ENCODE results near the gene ACTRT2. TPM values are rescaled to one million over a fixed set of nuclear protein-coding genes. Genes with fewer than 3 reads are reported as not detected.

Gene ACTRT2
- total RNA-seq, 1 experiment from 2014 or later: not detected

DNA sequence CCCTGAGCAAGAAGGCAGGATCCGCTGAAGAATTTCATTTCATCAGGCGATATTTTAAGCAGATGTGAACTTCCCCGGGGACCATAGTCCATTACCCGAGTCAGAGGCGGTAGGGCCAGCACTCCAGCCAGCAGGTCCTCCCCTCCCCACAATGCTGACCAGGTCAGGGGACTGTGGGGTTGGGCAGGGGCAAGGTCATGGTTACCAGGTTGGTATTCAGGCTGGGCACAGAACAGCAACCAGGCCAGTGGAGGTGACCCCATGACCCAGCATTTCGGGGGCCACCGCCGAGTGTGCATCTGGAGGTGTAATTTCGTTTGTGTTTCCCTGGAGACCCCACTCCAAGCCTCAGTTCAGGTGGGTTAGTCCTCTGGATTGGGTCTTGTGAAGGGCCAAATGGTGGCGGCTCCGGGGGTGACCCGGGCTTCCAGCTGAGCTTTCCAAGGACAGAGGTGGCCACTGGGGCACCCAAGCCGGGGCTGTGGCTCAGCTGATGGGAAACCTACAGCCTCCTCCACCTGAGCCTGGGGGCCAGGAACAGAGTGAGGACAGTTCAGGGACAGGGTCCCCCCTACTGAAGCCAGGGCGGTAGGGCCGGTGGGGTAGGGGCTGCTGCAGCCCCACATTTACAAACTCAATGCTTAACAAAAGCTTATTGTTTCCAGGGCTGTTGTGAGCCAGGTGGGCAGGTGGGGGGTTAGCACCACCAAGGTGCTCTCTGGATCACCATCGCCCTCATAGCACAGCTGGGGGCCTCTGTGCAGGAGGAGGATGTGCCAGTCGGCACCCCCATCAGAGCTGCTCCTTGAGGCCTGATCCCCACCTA, 50.5 kb downstream of the ACTRT2 start:
- no peak overlapping the region for H3K4me3 ChIP-seq (ENCODE audit: low read depth, low read length, poor library complexity, severe bottlenecking)
- intact Hi-C loops (cut with micrococcal nuclease; ENCODE audit: unreplicated experiment): no loop called here
- POLR2A ChIA-PET (ENCODE audit: low non-redundant PET): no interaction called here

More for the DNA sequence above, 50.5 kb downstream of the ACTRT2 start:
- no peaks in the 10 kb centered on the region for H3K36me3 ChIP-seq (ENCODE audit: insufficient read depth, low read length, poor library complexity, severe bottlenecking)
- H3K27ac ChIP-seq (ENCODE audit: low read depth, low read length, poor library complexity, severe bottlenecking): no peak overlapping the region
- peaks cover 68% of the 10 kb centered on the region for H3K27me3 ChIP-seq (replicated peaks; ENCODE audit: insufficient read depth, low read depth, low read length, poor library complexity)
- H3K9me3 ChIP-seq (ENCODE audit: low read depth, low read length, poor library complexity, severe bottlenecking): no peaks in the 10 kb centered on the region
- DNase-seq (ENCODE audit: low spot score): no peak
- H3K4me1 ChIP-seq (ENCODE audit: insufficient read depth, low read length, poor library complexity, severe bottlenecking): no peaks in the 10 kb centered on the region
- CTCF ChIA-PET: no interaction called here
- no TSS peak for BruUV-seq (replicated peaks)
- no peak for TF ChIP-seq EZH2 (IDR thresholded peaks at IDR 0.05; ENCODE audit: borderline replicate concordance, low read depth, low read length, poor library complexity, severe bottlenecking)
- TF ChIP-seq, protein P1, sequence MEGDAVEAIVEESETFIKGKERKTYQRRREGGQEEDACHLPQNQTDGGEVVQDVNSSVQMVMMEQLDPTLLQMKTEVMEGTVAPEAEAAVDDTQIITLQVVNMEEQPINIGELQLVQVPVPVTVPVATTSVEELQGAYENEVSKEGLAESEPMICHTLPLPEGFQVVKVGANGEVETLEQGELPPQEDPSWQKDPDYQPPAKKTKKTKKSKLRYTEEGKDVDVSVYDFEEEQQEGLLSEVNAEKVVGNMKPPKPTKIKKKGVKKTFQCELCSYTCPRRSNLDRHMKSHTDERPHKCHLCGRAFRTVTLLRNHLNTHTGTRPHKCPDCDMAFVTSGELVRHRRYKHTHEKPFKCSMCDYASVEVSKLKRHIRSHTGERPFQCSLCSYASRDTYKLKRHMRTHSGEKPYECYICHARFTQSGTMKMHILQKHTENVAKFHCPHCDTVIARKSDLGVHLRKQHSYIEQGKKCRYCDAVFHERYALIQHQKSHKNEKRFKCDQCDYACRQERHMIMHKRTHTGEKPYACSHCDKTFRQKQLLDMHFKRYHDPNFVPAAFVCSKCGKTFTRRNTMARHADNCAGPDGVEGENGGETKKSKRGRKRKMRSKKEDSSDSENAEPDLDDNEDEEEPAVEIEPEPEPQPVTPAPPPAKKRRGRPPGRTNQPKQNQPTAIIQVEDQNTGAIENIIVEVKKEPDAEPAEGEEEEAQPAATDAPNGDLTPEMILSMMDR (conservative IDR thresholded peaks at IDR 0.05; ENCODE audit: low read depth, low read length): no peak

Other genes with a start within 250 kb of the ACTRT2 start
- 0.84 and 1.5 TPM in 2 replicates for gene TTC34, start 219.8 kb upstream of the ACTRT2 start, total RNA-seq (2021)
- gene PRDM16, start 47.7 kb downstream of the ACTRT2 start, total RNA-seq (2021): 0.49 and 0.57 TPM in 2 replicates